HFFc6 (cell line): ENCODE data around the gene GLRX5. TPM values are rescaled to one million over a fixed set of nuclear protein-coding genes. Genes with fewer than 3 reads are reported as not detected.

ENCODE experiments used
- DNase-seq: peaks from one replicate; pipeline ENCODE4 v3.0.0-alpha.2; 2018
- H3K27ac Mint-ChIP-seq: 2 replicates; pipeline ENCODE4 v1.8.0; 2020; ENCODE audit warnings: mild to moderate bottlenecking, mixed read lengths
- H3K27me3 Mint-ChIP-seq: 2 replicates; pipeline ENCODE4 v1.8.0; 2021; ENCODE audit warnings: mild to moderate bottlenecking, moderate library complexity, mixed read lengths; ENCODE audit not compliant: insufficient read depth
- H3K36me3 Mint-ChIP-seq: 2 replicates; pipeline ENCODE4 v1.8.0; 2021; ENCODE audit warnings: low read depth, mixed read lengths
- H3K4me1 Mint-ChIP-seq: 2 replicates; pipeline ENCODE4 v1.8.0; 2020; ENCODE audit warnings: low read depth, mixed read lengths
- H3K4me3 Mint-ChIP-seq: 2 replicates; pipeline ENCODE4 v1.8.0; 2020; ENCODE audit warnings: mild to moderate bottlenecking, moderate library complexity, mixed read lengths
- H3K9me3 Mint-ChIP-seq: 2 replicates; pipeline ENCODE4 v1.8.0; 2020; ENCODE audit warnings: mild to moderate bottlenecking, mixed read lengths
- CTCF ChIP-seq: fragments of 200-600 bp; sonication (generic); IDR thresholded peaks from 2 replicates; pipeline ENCODE4 v1.5.0; 2021; ENCODE audit warnings: antibody characterized with exemption, mild to moderate bottlenecking
- total RNA-seq, 6 experiments: library from RNA; stranded (reverse); fragmentation: NEBNext Ultra II Directional; extraction: Animal tissue kit (Norgen Biotek cat#: 25700); gene quantifications; 2 replicates in 1 of 6; 3 replicates in 5 of 6; pipeline ENCODE4 v1.2.3, GENCODE V29; 2021

The GLRX5 gene
- total RNA-seq, 6 experiments from 2014 or later, result 38.7 to 47.2 (median 43.8) TPM

GRCh38 chr14:95549656-95550585 lies 15.1 kb downstream of the GLRX5 start:
- no peak overlapping the region for H3K27ac Mint-ChIP-seq
- peaks cover 9% of the 10 kb centered on the region for H3K36me3 Mint-ChIP-seq
- peaks cover 37% of the 10 kb centered on the region for H3K4me1 Mint-ChIP-seq
- H3K9me3 Mint-ChIP-seq, result peaks cover 9% of the 10 kb centered on the region
- no peak for TF ChIP-seq CTCF
- no peak overlapping the region for H3K4me3 Mint-ChIP-seq
- DNase-seq, result no peak
- no peaks in the 10 kb centered on the region for H3K27me3 Mint-ChIP-seq

GRCh38 chr14:95551435-95551834 lies 16.6 kb downstream of the GLRX5 start:
- peaks cover 24% of the 10 kb centered on the region for H3K4me1 Mint-ChIP-seq

GRCh38 chr14:95553141-95553540 lies 18.3 kb downstream of the GLRX5 start:
- no peaks in the 10 kb centered on the region for H3K9me3 Mint-ChIP-seq
- no peak overlapping the region for H3K27ac Mint-ChIP-seq
- DNase-seq, result no peak
- peaks cover 7% of the 10 kb centered on the region for H3K4me1 Mint-ChIP-seq
- H3K36me3 Mint-ChIP-seq, result no peaks in the 10 kb centered on the region
- no peak overlapping the region for H3K4me3 Mint-ChIP-seq
- TF ChIP-seq CTCF, result no peak
- H3K27me3 Mint-ChIP-seq, result no peaks in the 10 kb centered on the region

More at GRCh38 chr14:95551435-95551834, 16.6 kb downstream of the GLRX5 start:
- DNase-seq, result no peak
- no peak overlapping the region for H3K4me3 Mint-ChIP-seq
- TF ChIP-seq CTCF, result no peak
- H3K9me3 Mint-ChIP-seq, result no peaks in the 10 kb centered on the region
- no peaks in the 10 kb centered on the region for H3K27me3 Mint-ChIP-seq
- H3K36me3 Mint-ChIP-seq, result no peaks in the 10 kb centered on the region
- H3K27ac Mint-ChIP-seq, result no peak overlapping the region

GRCh38 chr14:95555053-95555452 lies 20.2 kb downstream of the GLRX5 start:
- no peak for TF ChIP-seq CTCF
- DNase-seq, result no peak
- Mint-ChIP-seq H3K27ac (no peak overlapping the region), H3K9me3 (no peaks in the 10 kb centered on the region), H3K4me1 (no peaks in the 10 kb centered on the region), H3K4me3 (no peak overlapping the region), H3K27me3 (no peaks in the 10 kb centered on the region), H3K36me3 (no peaks in the 10 kb centered on the region)

GRCh38 chr14:95557291-95557690 lies 22.4 kb downstream of the GLRX5 start:
- Mint-ChIP-seq H3K9me3 (no peaks in the 10 kb centered on the region), H3K27ac (no peak overlapping the region), H3K36me3 (no peaks in the 10 kb centered on the region), H3K4me3 (no peak overlapping the region), H3K4me1 (no peaks in the 10 kb centered on the region), H3K27me3 (peaks cover 3% of the 10 kb centered on the region)
- DNase-seq, result no peak
- no peak for TF ChIP-seq CTCF
